VCaP (cell line): ENCODE measurements around the gene EVC.

Experiments used
- H3K27ac ChIP-seq: fragments of 450-650 bp; 2 replicates; pipeline ENCODE4 v1.5.1; 2017
- CTCF ChIP-seq: fragments of 450-650 bp; conservative IDR thresholded peaks from 2 replicates; pipeline ENCODE4 v1.5.1; 2017; ENCODE audit warnings: mild to moderate bottlenecking, moderate library complexity

Gene EVC

GRCh38 chr4:5798946-5799345 is 87.9 kb downstream of the EVC start:
- TF ChIP-seq CTCF: no peak

GRCh38 chr4:5799406-5799805 is 88.4 kb downstream of the EVC start:
- no peak for TF ChIP-seq CTCF
- H3K27ac ChIP-seq: no peak overlapping the region

More at GRCh38 chr4:5798946-5799345, 87.9 kb downstream of the EVC start:
- no peak overlapping the region for H3K27ac ChIP-seq

GRCh38 chr4:5800496-5800895 is 89.5 kb downstream of the EVC start:
- no peak for TF ChIP-seq CTCF
- no peak overlapping the region for H3K27ac ChIP-seq

GRCh38 chr4:5801696-5802095 is 90.7 kb downstream of the EVC start:
- no peak for TF ChIP-seq CTCF
- H3K27ac ChIP-seq: no peak overlapping the region

GRCh38 chr4:5802565-5802964 is 91.6 kb downstream of the EVC start:
- no peak for TF ChIP-seq CTCF
- H3K27ac ChIP-seq: no peak overlapping the region

- TF ChIP-seq CTCF: no peak
- no peak overlapping the region for H3K27ac ChIP-seq
These were observed 93.7 kb downstream of the EVC start for GRCh38 chr4:5804656-5805055.

- no peak for TF ChIP-seq CTCF
- H3K27ac ChIP-seq: no peak overlapping the region
These were observed 94.3 kb downstream of the EVC start for GRCh38 chr4:5805270-5805669.
